HepG2 (cell line): Measurements from ENCODE around the gene SEC62. TPM values are rescaled to one million over a fixed set of nuclear protein-coding genes. Genes with fewer than 3 reads are reported as not detected.
A peak's percentile ranks its signal among the peaks of the same experiment; 100 is the strongest.

Experiments used
- ATAC-seq: fragments of 200-7000 bp; cut with Tn5 transposase; 3 replicates; pipeline ENCODE4 v1.9.1; 2020; ENCODE audit warnings: mild to moderate bottlenecking, moderate library complexity
- BruUV-seq: library from RNA; stranded (reverse); fragments of 400-500 nt; replicated peaks from 2 replicates; lab custom pipeline; 2021; lab: Mats Ljungman, UMichigan
- CTCF ChIA-PET: fragments of 300-600 bp; formaldehyde crosslinking; extraction: SDS; loops from one replicate; lab custom pipeline; 2021; ENCODE audit warnings: low total read pairs, inconsistent platforms, low intra/inter-chr PET ratio; lab: Yijun Ruan, JAX
- POLR2A ChIA-PET: fragments of 350-600 bp; sonication (Branson Sonifier 250); formaldehyde crosslinking; loops from one replicate; lab custom pipeline; 2020; ENCODE audit warnings: antibody characterized with exemption, inconsistent platforms; lab: Yijun Ruan, JAX
- DNase-seq: peaks from one replicate; pipeline ENCODE4 v3.0.0-alpha.2; 2015; ENCODE audit warnings: low spot score
- FAIRE-seq: peaks from 3 replicates; lab custom pipeline; 2011; peaks lifted over from hg19 to GRCh38; lab: Jason Lieb, UNC
- H2AFZ ChIP-seq: one replicate; pipeline ENCODE4 v1.6.1; 2011; ENCODE audit warnings: low read length, inconsistent platforms
- H3K27ac ChIP-seq: fragments of 300-600 bp; 3 replicates; pipeline ENCODE4 v1.8.0; 2011; ENCODE audit warnings: mixed run types, mild to moderate bottlenecking, mixed read lengths, low read length, inconsistent platforms; ENCODE audit not compliant: insufficient read depth; ENCODE audit errors: extremely low read length
- H3K27me3 ChIP-seq, 2 experiments: fragments of 200-600 bp in 1 of 2; 2 replicates in 1 of 2; 3 replicates in 1 of 2; pipeline versions ENCODE4 v1.6.0 to v1.8.0; 2011; ENCODE audit warnings: low read length in 2 of 2, mild to moderate bottlenecking in 2 of 2, moderate library complexity in 2 of 2, inconsistent platforms in 1 of 2; ENCODE audit not compliant: insufficient read depth in 2 of 2, control insufficient read depth in 1 of 2
- H3K36me3 ChIP-seq, 2 experiments: fragments of 200-600 bp in 1 of 2; replicated peaks in 1 of 2; 2 replicates in 1 of 2; 3 replicates in 1 of 2; pipeline versions ENCODE4 v1.5.1 to v1.8.0; 2011; ENCODE audit warnings: low read length in 2 of 2, inconsistent platforms in 1 of 2; ENCODE audit not compliant: insufficient read depth in 2 of 2, control insufficient read depth in 1 of 2
- H3K4me1 ChIP-seq: 2 replicates; pipeline ENCODE4 v1.5.1; 2012; ENCODE audit warnings: low read length, inconsistent platforms; ENCODE audit not compliant: insufficient read depth
- H3K4me2 ChIP-seq: 2 replicates; pipeline ENCODE4 v1.6.0; 2011; ENCODE audit warnings: low read depth, low read length, inconsistent platforms
- H3K4me3 ChIP-seq, 3 experiments: fragments of 200-600 bp in 1 of 3; sonication (generic), shearing (Covaris generic) in 1 of 3; replicated peaks in 1 of 3; 2 replicates each; pipeline ENCODE4 v1.5.1; 2011 to 2016; ENCODE audit warnings: low read length in 3 of 3, inconsistent platforms in 2 of 3, low read depth in 2 of 3, mild to moderate bottlenecking in 2 of 3, control low read depth in 1 of 3, mixed read lengths in 1 of 3; ENCODE audit not compliant: insufficient read depth in 1 of 3
- H3K79me2 ChIP-seq: one replicate; pipeline ENCODE4 v1.6.1; 2011; ENCODE audit warnings: low read length, inconsistent platforms; ENCODE audit not compliant: insufficient read depth
- H3K9ac ChIP-seq: 2 replicates; pipeline ENCODE4 v1.6.0; 2011; ENCODE audit warnings: mild to moderate bottlenecking, low read depth, low read length, inconsistent platforms; ENCODE audit not compliant: insufficient read depth
- H3K9me3 ChIP-seq: 2 replicates; pipeline ENCODE4 v1.5.1; 2012; ENCODE audit warnings: mild to moderate bottlenecking, low read length
- H4K20me1 ChIP-seq: 2 replicates; pipeline ENCODE4 v1.6.0; 2011; ENCODE audit warnings: inconsistent platforms, mild to moderate bottlenecking, low read length, moderate library complexity; ENCODE audit not compliant: insufficient read depth
- CEBPB ChIP-seq: IDR thresholded peaks from 2 replicates; pipeline ENCODE4 v1.6.1; 2011; ENCODE audit warnings: low read depth, low read length, improper control_type of control experiment, borderline replicate concordance
- RNF219 ChIP-seq: sonication (generic); formaldehyde crosslinking; IDR thresholded peaks from 2 replicates; pipeline ENCODE4 v1.5.0; 2020; ENCODE audit warnings: mild to moderate bottlenecking, missing genetic modification reagents
- ZBTB33 ChIP-seq: sonication (generic); formaldehyde crosslinking; IDR thresholded peaks from 2 replicates; pipeline ENCODE4 v1.4.0; 2020; ENCODE audit warnings: missing genetic modification reagents
- ZFP91 ChIP-seq: sonication (generic); formaldehyde crosslinking; IDR thresholded peaks from 2 replicates; pipeline ENCODE4 v1.9.0; 2022; ENCODE audit warnings: missing genetic modification reagents, mild to moderate bottlenecking, borderline replicate concordance
- WGBS: methylation state at CpG from one replicate; pipeline ENCODE4 v1.1.6; 2017; ENCODE audit warnings: low lambda C conversion rate; 5-methylcytosine and 5-hydroxymethylcytosine counted together
- in situ Hi-C: cut with HindIII; loops from 2 replicates; pipeline ENCODE4 v1.10.0; 2017; ENCODE audit warnings: low pct_unique_long_range_greater_than_20kb; ENCODE audit not compliant: extremely low pct_ligation_motif_present
- intact Hi-C: fragments of 100-400 bp; cut with micrococcal nuclease; formaldehyde crosslinking; loops from one replicate; pipeline ENCODE4 v1.10.0; 2022; ENCODE audit not compliant: unreplicated experiment
- polyA plus RNA-seq, 8 experiments: library from polyadenylated mRNA; depleted of rRNA in 3 of 8; stranded (reverse) in 7 of 8; unstranded in 1 of 8; fragments of >200 nt; fragmentation: Illumina TruSeq in 4 of 8; extraction: Trizol in 4 of 8; gene quantifications; 2 replicates each; pipeline versions ENCODE4 v1.2.1 to v1.2.3, GENCODE V29; 2011 to 2016; ENCODE audit warnings: low read depth in 4 of 8, missing spikeins in 1 of 8, mixed read lengths in 1 of 8; ENCODE audit not compliant: insufficient read depth in 1 of 8
- total RNA-seq, 5 experiments: library from RNA; depleted of rRNA; stranded (reverse); fragments of >200 nt; fragmentation: Illumina TruSeq; extraction: Trizol; gene quantifications; 2 replicates each; pipeline ENCODE4 v1.2.3, GENCODE V29; 2016; ENCODE audit warnings: low read depth in 1 of 5

The SEC62 gene
- total and polyA plus RNA-seq, 2 of the 13 experiments (the other 11 are each of a cell fraction or from before 2014, with no cell fraction given): 54.0 to 68.7 TPM

GRCh38 chr3:169971522-169971921 lies 4.9 kb downstream of the SEC62 start:
- POLR2A ChIA-PET: no interaction called here
- TF ChIP-seq ZBTB33 (CRISPR knock-in tag): no peak
- peak; percentile 83 for TF ChIP-seq CEBPB
- TF ChIP-seq RNF219 (CRISPR knock-in tag): no peak
- no peak for TF ChIP-seq ZFP91
- intact Hi-C loops: no loop called here
- H3K4me3 ChIP-seq: no peak overlapping the region
- H2AFZ ChIP-seq: no peak overlapping the region
- no peaks in the 10 kb centered on the region; a peak in 1 of 5 replicates for H3K27me3 ChIP-seq
- H3K4me1 ChIP-seq: peaks cover 41% of the 10 kb centered on the region
- peaks cover 7 to 42% of the 10 kb centered on the region in 2 experiments for H3K36me3 ChIP-seq
- in situ Hi-C loops: no loop called here
- no peak overlapping the region for H3K9ac ChIP-seq
- H4K20me1 ChIP-seq: peaks cover 54% of the 10 kb centered on the region
- no peak overlapping the region for H3K4me2 ChIP-seq
- no peak for ATAC-seq
- CTCF ChIA-PET: no interaction called here
- 98% methylated on average over 2 of the region's 2 CpGs for WGBS
- DNase-seq: no peak
- no peak for FAIRE-seq
- peaks cover 93% of the 10 kb centered on the region for H3K79me2 ChIP-seq
- H3K27ac ChIP-seq: no peak overlapping the region
- no peaks in the 10 kb centered on the region for H3K9me3 ChIP-seq
- no TSS peak for BruUV-seq
